Measurements from ENCODE around the gene ZNF827.

ZNF827 gene

GRCh38 chr4:145815027-145815612, 123.5 kb downstream of the ZNF827 start:
- intact Hi-C loops (cut with DNase I): no loop called here
- DNase-seq: no peak

GRCh38 chr4:145814246-145814645, 124.4 kb downstream of the ZNF827 start:
- DNase-seq: no peak
- intact Hi-C loops (cut with DNase I): no loop called here

- intact Hi-C loops (cut with DNase I): no loop called here
- DNase-seq: no peak
These were observed 125.7 kb downstream of the ZNF827 start for GRCh38 chr4:145812919-145813318.

GRCh38 chr4:145808848-145809512, 129.6 kb downstream of the ZNF827 start:
- no peak for DNase-seq
- intact Hi-C loops (cut with DNase I): no loop called here

- DNase-seq: no peak
- intact Hi-C loops (cut with DNase I): no loop called here
These were observed 130.5 kb downstream of the ZNF827 start for GRCh38 chr4:145808021-145808650.

- intact Hi-C loops (cut with DNase I): no loop called here
- peak in 1 of 10 donors; percentile 50 for DNase-seq
These were observed 133.1 kb downstream of the ZNF827 start for GRCh38 chr4:145805490-145805889.

- intact Hi-C loops (cut with DNase I): no loop called here
- no peak for DNase-seq
These were observed 134.5 kb downstream of the ZNF827 start for GRCh38 chr4:145804116-145804515.

GRCh38 chr4:145799223-145799622, 139.4 kb downstream of the ZNF827 start:
- DNase-seq: no peak
- intact Hi-C loops (cut with DNase I): no loop called here

- DNase-seq: no peak
- intact Hi-C loops (cut with DNase I): no loop called here
These were observed 141.3 kb downstream of the ZNF827 start for GRCh38 chr4:145797278-145797677.

GRCh38 chr4:145796346-145796745, 142.3 kb downstream of the ZNF827 start:
- intact Hi-C loops (cut with DNase I): no loop called here
- no peak for DNase-seq

GRCh38 chr4:145795521-145795920, 143.1 kb downstream of the ZNF827 start:
- intact Hi-C loops (cut with DNase I): no loop called here
- DNase-seq: no peak

- intact Hi-C loops (cut with DNase I): no loop called here
- no peak for DNase-seq
These were observed 146.2 kb downstream of the ZNF827 start for GRCh38 chr4:145792429-145792828.

- intact Hi-C loops (cut with DNase I): no loop called here
- no peak for DNase-seq
These were observed 146.6 kb downstream of the ZNF827 start for GRCh38 chr4:145791988-145792387.

- intact Hi-C loops (cut with DNase I): no loop called here
These were observed 149.9 kb downstream of the ZNF827 start for GRCh38 chr4:145788755-145789154.

GRCh38 chr4:145786830-145787229, 151.8 kb downstream of the ZNF827 start:
- no peak for DNase-seq
- intact Hi-C loops (cut with DNase I): no loop called here

More at GRCh38 chr4:145788755-145789154, 149.9 kb downstream of the ZNF827 start:
- DNase-seq: no peak

- DNase-seq: no peak
- intact Hi-C loops (cut with DNase I): no loop called here
These were observed 152.4 kb downstream of the ZNF827 start for GRCh38 chr4:145786261-145786660.

GRCh38 chr4:145785391-145786008, 153.1 kb downstream of the ZNF827 start:
- no peak for DNase-seq
- intact Hi-C loops (cut with DNase I): no loop called here

- intact Hi-C loops (cut with DNase I): no loop called here
- DNase-seq: no peak
These were observed 154.6 kb downstream of the ZNF827 start for GRCh38 chr4:145784036-145784435.

- intact Hi-C loops (cut with DNase I): no loop called here
- no peak for DNase-seq
These were observed 155.9 kb downstream of the ZNF827 start for GRCh38 chr4:145782756-145783155.

GRCh38 chr4:145781351-145781750, 157.3 kb downstream of the ZNF827 start:
- DNase-seq: no peak
- intact Hi-C loops (cut with DNase I): no loop called here

GRCh38 chr4:145779319-145779801, 159.3 kb downstream of the ZNF827 start:
- intact Hi-C loops (cut with DNase I): no loop called here
- no peak for DNase-seq
